ENCODE results near the gene ABCC8. TPM values are rescaled to one million over a fixed set of nuclear protein-coding genes. Genes with fewer than 3 reads are reported as not detected.

Gene ABCC8
- total and polyA plus RNA-seq, 10 of the 15 experiments (the other 5 are each of a cell fraction or from before 2014, with no cell fraction given): not detected

DNA sequence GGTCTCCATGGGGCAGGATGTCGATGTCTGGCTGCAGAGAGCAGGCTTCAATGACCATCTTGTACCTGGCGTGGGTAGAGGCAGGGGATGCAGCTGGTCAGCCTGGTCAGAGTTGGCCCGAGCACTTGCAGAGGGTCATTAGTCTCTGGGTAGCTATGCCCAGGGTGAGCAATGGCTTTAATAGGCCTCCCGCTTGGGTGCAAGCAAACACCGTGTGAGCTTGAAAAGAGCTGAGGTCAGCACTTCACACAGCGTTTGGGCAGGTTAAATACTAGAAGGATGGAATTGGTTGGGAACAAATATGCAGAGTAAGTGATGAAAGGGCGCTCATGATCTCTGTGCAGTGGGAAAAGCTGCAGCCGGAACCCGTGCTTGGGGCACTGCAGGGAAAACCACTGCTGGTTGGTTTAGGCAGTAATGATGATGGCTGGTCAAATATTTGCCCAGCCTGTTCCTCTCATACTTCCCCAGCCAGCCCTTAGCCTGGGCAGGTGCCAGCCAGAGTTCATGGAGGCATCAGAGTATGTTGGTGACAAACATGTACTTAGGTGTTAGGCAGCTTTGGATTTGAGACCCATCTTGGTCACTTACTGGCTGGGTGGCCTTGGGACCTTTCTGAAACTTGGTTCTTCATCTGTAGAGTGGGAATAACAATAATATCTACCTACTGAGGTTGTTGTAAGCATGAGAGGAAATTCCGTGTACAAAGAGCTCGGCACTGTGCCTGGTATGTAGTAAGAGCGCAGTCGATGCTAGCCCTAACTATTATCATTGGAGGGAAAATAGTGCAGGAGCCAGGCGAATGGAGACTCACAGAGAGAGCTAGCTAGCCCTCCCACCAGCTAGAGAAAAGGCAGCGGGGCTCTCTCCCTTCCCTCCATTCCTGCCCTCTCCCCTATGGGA lies 63.0 kb downstream of the ABCC8 start:
- ChIA-PET POLR2A (no interaction called here), SMC1A (ENCODE audit: uncharacterized antibody, unreplicated experiment) (no interaction called here)
- no peak for FAIRE-seq
- TF ChIP-seq TAF1 (IDR thresholded peaks at IDR 0.05; ENCODE audit: borderline replicate concordance, low read depth, low read length) (no peak), NFXL1 (IDR thresholded peaks at IDR 0.05; ENCODE audit: borderline replicate concordance) (no peak), CHD4 (IDR thresholded peaks at IDR 0.05) (no peak), STAT1 (conservative IDR thresholded peaks at IDR 0.05) (no peak), SIN3A (IDR thresholded peaks at IDR 0.05; ENCODE audit: low read depth, low read length) (no peak), ZNF274 (IDR thresholded peaks at IDR 0.05; ENCODE audit: insufficient read depth, insufficient read length) (no peak), RELA (IDR thresholded peaks at IDR 0.05; ENCODE audit: borderline replicate concordance, partially characterized antibody) (no peak), KAT2A (conservative IDR thresholded peaks at IDR 0.05; ENCODE audit: control insufficient read depth, low read depth, low read length) (no peak), CEBPB (IDR thresholded peaks at IDR 0.05; ENCODE audit: borderline replicate concordance in 1 of 2, low read depth in 2 of 2, low read length in 2 of 2) (no peak), NRF1 (conservative IDR thresholded peaks at IDR 0.05; ENCODE audit: low read depth, low read length) (no peak), SP1 (IDR thresholded peaks at IDR 0.05; ENCODE audit: low read depth, low read length) (no peak)
- TF ChIP-seq, protein P1, sequence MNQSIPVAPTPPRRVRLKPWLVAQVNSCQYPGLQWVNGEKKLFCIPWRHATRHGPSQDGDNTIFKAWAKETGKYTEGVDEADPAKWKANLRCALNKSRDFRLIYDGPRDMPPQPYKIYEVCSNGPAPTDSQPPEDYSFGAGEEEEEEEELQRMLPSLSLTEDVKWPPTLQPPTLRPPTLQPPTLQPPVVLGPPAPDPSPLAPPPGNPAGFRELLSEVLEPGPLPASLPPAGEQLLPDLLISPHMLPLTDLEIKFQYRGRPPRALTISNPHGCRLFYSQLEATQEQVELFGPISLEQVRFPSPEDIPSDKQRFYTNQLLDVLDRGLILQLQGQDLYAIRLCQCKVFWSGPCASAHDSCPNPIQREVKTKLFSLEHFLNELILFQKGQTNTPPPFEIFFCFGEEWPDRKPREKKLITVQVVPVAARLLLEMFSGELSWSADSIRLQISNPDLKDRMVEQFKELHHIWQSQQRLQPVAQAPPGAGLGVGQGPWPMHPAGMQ (IDR thresholded peaks at IDR 0.05; ENCODE audit: borderline replicate concordance): no peak
- TF ChIP-seq, protein P2, sequence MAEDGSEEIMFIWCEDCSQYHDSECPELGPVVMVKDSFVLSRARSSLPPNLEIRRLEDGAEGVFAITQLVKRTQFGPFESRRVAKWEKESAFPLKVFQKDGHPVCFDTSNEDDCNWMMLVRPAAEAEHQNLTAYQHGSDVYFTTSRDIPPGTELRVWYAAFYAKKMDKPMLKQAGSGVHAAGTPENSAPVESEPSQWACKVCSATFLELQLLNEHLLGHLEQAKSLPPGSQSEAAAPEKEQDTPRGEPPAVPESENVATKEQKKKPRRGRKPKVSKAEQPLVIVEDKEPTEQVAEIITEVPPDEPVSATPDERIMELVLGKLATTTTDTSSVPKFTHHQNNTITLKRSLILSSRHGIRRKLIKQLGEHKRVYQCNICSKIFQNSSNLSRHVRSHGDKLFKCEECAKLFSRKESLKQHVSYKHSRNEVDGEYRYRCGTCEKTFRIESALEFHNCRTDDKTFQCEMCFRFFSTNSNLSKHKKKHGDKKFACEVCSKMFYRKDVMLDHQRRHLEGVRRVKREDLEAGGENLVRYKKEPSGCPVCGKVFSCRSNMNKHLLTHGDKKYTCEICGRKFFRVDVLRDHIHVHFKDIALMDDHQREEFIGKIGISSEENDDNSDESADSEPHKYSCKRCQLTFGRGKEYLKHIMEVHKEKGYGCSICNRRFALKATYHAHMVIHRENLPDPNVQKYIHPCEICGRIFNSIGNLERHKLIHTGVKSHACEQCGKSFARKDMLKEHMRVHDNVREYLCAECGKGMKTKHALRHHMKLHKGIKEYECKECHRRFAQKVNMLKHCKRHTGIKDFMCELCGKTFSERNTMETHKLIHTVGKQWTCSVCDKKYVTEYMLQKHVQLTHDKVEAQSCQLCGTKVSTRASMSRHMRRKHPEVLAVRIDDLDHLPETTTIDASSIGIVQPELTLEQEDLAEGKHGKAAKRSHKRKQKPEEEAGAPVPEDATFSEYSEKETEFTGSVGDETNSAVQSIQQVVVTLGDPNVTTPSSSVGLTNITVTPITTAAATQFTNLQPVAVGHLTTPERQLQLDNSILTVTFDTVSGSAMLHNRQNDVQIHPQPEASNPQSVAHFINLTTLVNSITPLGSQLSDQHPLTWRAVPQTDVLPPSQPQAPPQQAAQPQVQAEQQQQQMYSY (CRISPR knock-in tag; IDR thresholded peaks at IDR 0.05): no peak
- TF ChIP-seq, protein P3, sequence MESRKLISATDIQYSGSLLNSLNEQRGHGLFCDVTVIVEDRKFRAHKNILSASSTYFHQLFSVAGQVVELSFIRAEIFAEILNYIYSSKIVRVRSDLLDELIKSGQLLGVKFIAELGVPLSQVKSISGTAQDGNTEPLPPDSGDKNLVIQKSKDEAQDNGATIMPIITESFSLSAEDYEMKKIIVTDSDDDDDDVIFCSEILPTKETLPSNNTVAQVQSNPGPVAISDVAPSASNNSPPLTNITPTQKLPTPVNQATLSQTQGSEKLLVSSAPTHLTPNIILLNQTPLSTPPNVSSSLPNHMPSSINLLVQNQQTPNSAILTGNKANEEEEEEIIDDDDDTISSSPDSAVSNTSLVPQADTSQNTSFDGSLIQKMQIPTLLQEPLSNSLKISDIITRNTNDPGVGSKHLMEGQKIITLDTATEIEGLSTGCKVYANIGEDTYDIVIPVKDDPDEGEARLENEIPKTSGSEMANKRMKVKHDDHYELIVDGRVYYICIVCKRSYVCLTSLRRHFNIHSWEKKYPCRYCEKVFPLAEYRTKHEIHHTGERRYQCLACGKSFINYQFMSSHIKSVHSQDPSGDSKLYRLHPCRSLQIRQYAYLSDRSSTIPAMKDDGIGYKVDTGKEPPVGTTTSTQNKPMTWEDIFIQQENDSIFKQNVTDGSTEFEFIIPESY (IDR thresholded peaks at IDR 0.05): no peak

More for the DNA sequence above, 63.0 kb downstream of the ABCC8 start:
- WGBS (ENCODE audit: insufficient coverage, insufficient replicate concordance, low lambda C conversion rate, missing lambda C conversion rate): 40% methylated on average over 15 of the region's 15 CpGs
- ATAC-seq (no peak), DNase-seq (ENCODE audit: low read depth, low spot score) (no peak)
- Histone ChIP-seq H3K4me3 (no peak overlapping the region), H3K27me3 (replicated peaks in 1 of 2; ENCODE audit: control insufficient read depth in 2 of 2, insufficient read depth in 2 of 2, low read length in 1 of 2) (no peaks in the 10 kb centered on the region; a peak in 2 of 4 replicates), H3K27ac (ENCODE audit: control insufficient read depth, insufficient read depth) (no peak overlapping the region), H4K20me1 (ENCODE audit: control insufficient read depth, insufficient read depth) (no peaks in the 10 kb centered on the region), H3K4me1 (ENCODE audit: control insufficient read depth, insufficient read depth, low read length) (no peaks in the 10 kb centered on the region), H3K36me3 (ENCODE audit: control insufficient read depth in 2 of 2, insufficient read depth in 2 of 2, low read length in 1 of 2) (no peaks in the 10 kb centered on the region), H2AFZ (ENCODE audit: control insufficient read depth, low read depth, low read length) (no peak overlapping the region), H3K9me3 (replicated peaks; ENCODE audit: control insufficient read depth, insufficient read depth, low read length) (no peaks in the 10 kb centered on the region), H3K9ac (ENCODE audit: control insufficient read depth, insufficient read depth, low read length) (no peak overlapping the region), H3K79me2 (ENCODE audit: control insufficient read depth, insufficient read depth, low read length) (no peaks in the 10 kb centered on the region), H3K4me2 (ENCODE audit: control insufficient read depth, insufficient read depth) (no peak overlapping the region)
- ChIA-PET RAD21 (ENCODE audit: unreplicated experiment) (no interaction called here), CTCF (no interaction called here)
- intact Hi-C loops (cut with micrococcal nuclease; ENCODE audit: unreplicated experiment) (no loop called here), in situ Hi-C loops (cut with MboI) (no loop called here)
- BruUV-seq (replicated peaks): no TSS peak
